Kidney glomerular epithelial cell (primary cell): Measurements from ENCODE around the gene BCL11A.

Experiments used
- DNase-seq: peaks from one replicate; lab custom pipeline; 2025; lab: John Stamatoyannopoulos, UW

The BCL11A gene

DNA sequence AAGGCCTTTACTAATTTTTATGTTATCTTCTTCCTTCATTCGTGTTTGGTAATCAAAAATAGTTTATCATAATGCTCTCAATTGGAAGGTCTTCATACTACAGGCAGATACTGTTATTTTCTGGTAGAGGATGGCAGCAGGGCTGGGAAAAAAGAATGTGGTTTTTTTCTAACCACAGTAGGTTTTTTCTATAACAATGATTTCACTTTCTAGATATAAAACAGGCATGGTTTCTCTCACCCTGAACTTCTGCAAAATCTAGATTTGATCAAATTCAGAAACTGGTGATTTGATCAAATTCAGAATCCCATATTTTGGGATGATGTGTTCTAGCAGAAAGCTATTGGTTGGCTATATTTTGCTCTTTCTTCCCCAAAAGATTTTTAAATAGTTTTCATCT is 27.6 kb downstream of the BCL11A start:
- DNase-seq = no peak

DNA sequence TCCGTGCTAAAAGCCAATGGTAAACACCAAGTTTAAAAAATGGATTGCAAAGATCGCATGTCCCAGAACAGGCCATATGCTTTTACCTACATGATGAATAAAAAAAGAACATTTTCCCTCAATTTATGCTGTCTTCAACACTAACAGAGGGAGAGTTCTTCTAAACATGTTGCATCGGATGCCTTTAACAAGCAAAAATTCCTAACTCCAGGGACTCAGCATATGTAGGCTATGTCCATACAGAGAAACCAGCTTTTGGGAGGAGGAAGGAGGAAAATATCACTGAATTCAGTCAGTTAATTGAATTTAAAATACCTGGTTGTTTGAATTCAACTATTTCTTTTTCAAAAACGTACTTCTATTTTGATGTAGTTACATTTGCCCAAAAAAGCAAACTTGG is 28.6 kb downstream of the BCL11A start:
- DNase-seq = no peak

DNA sequence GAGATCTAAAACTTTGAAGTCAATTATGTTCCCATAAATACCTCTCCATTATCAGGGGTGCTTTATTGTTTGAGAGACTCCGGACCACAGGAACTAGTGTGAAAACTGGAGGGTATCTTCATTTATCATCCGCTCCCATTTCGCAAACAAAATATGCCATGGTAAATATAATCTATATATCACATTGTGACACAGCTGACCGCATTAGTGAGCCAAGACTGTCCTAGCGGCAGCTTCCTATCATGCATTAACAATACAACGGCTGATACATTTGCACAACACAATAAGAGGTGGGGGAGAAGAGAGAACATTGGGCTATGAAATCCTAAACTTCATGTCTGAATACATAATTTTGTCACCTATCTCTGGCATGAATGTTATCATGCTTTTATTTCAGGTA is 29.5 kb downstream of the BCL11A start:
- no peak for DNase-seq

- no peak for DNase-seq
Observed at GRCh38 chr2:60522462-60522861, 31.0 kb downstream of the BCL11A start.

- no peak for DNase-seq
Observed at GRCh38 chr2:60521626-60522025, 31.8 kb downstream of the BCL11A start.

DNA sequence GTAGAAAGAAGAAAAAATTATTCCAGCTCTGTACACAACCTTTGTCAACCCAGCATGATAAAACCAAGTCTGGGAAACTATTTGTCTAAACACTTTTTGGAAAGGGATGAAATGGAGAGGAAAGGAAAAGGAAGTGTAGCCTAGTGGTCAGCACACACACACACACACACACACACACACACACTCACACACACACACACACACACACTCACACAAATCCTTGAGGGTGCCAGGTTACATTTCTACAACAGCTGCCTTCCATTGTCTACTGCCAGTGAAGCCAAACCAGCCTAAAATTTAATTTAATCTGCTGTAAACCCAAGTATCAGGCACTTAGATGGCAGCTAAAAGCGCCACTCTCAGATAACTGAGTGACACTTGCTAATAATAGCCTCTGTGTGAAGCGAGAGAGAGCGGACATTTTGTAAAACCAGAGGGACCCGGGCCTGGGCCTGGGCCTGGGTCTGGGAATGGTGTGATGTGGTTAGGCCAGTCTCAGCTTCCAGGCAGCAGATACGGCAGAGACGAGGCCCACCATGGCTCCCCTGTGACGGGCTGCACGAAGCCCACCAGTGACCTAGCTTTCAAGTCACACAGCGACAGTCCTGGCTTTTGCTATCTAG is 32.4 kb downstream of the BCL11A start:
- no peak for DNase-seq

DNA sequence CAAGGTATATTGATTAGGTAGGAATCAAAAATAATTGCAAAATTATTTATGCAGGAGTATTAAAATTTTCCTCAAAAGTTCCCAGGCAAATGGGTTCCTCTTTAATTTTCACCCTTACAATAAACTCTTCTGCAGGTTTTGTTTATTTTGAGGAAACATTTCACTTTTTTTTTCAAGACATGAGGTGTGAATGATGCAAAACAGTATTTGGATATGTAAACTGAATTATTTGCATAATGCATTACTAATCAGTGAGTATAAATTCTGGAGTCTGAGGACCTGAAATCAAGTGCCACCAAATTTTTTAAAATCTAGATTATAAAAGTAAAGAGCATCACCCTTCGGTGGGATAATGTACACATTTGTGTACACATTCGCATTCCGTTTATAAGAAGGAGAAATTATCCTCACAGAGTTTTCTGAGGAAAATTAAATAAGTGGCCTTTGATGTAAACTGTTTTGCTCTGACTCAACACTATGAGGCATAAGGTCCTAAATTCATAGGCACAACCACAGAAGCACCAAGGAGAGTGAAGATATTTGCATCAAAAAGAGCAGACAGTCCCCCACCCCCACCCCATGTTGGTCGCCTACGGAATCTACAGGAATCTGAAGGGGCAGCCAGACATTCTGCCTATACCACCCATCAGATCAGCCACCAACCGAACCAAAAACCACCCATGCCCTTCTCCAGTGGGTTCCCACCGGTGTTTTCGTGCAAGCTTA is 33.1 kb downstream of the BCL11A start:
- no peak for DNase-seq

GRCh38 chr2:60519231-60519863 is 34.1 kb downstream of the BCL11A start:
- DNase-seq = peak; percentile 15

DNA sequence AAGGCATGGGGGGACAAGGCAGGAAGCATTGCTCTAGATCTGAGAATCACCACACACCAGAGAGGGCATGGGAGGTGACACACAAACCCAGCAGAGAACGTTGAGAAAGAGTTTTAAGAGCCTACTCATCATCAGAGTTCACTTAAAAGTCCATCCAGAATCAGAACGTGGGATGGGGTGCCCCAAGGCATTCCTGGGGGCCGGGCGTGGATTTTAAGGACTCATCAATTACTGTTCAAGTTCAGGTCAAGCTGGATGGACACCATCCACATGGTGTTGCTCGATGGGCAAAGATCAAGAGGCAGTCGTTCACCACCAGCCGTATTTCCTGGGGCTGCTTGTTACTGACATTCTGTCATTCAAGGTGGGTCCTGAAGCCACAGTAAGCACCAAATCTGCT is 34.9 kb downstream of the BCL11A start:
- no peak for DNase-seq

GRCh38 chr2:60517446-60517845 is 36.0 kb downstream of the BCL11A start:
- no peak for DNase-seq

DNA sequence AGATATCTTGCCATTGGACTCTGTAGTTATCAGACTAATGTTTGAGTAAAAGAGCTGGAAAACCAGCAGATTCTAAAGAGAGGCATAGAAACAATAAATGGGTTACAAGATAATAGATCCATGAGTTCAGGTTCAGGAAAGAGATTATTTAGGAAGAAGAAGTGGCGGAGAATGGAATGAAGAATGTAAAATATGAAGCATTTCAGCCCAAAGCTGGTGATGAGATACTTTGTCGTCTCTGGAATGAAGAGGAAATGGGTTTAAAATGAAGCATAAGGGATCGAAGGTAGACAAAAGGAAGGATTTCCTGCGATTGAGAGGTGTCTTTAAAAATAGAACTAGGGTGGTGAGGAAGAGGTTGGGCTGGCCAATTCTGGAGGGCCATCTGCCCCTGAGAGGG is 36.6 kb downstream of the BCL11A start:
- DNase-seq = no peak

DNA sequence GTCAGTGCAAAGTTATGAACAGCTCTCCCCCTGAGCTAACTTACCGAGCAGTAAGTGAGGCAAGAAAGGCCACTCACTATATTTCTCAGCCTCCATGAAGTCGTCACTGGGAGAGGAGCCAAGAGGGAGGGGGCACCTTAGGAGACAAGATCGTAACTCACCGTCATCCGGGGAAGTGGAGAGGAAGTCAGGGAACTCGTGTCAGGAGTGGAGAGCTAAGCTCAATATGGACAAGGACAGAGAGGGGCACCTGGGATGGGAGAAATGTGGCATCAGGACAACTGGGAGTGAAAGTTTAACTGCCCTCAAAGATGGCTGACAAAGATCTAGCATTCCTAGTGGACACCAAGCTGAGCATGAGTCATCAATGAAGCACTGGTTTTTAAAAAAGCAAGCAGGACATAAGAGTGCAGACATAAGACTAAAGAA is 37.1 kb downstream of the BCL11A start:
- no peak for DNase-seq

- DNase-seq = peak; percentile 55
Observed at GRCh38 chr2:60515721-60516226, 37.7 kb downstream of the BCL11A start.

GRCh38 chr2:60513996-60514395 is 39.5 kb downstream of the BCL11A start:
- no peak for DNase-seq

GRCh38 chr2:60513191-60513590 is 40.3 kb downstream of the BCL11A start:
- DNase-seq = no peak

DNA sequence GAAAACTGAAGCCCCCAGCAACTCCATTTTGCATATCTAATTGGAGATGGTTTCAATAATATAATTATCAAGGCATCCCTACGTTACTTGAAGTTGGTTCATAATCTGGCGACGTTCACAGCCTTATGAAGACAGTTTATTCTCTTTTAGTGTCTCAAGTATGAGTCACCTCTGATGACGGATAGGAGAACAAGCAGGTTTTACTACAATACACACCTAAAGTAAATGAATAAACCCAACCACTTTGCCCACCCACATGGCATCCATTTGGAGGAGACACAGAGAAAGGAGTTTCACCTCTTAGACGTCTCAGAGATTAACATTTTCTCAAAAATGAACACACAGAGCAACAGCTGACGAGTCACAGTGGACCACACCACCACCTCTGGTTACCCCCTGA is 40.8 kb downstream of the BCL11A start:
- no peak for DNase-seq

DNA sequence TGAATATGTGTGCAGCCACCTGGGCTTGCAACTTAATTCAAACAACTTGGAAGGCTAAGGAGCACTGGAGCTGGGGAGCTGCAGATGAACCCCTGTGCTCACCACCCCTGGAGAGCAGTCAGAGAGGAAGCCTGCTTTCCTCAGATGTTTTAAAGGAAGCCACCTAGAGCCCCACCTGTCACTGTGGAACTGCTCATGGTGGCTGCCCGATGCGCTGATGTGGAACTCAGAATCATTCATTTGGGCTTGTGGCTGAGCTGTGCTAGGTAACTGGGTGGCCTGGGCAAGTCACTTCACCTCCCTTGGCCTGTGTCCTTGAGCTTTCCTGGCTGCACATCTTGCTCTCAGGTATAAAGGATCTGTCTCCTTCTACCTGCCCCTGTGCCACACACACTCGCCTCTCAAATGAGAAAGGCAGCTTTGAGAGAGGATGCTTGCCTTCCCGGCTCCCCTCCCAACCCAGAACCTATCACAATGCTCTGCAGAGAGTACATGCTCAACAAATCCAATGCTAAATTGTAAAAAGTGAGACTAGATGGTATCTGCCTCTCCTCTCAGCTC is 41.3 kb downstream of the BCL11A start:
- DNase-seq = no peak

- no peak for DNase-seq
Observed at GRCh38 chr2:60510713-60511112, 42.7 kb downstream of the BCL11A start.

- no peak for DNase-seq
Observed at GRCh38 chr2:60509066-60509465, 44.4 kb downstream of the BCL11A start.

- no peak for DNase-seq
Observed at GRCh38 chr2:60508339-60508917, 45.0 kb downstream of the BCL11A start.

- no peak for DNase-seq
Observed at GRCh38 chr2:60507211-60507965, 46.1 kb downstream of the BCL11A start.

GRCh38 chr2:60505880-60506260 is 47.6 kb downstream of the BCL11A start:
- no peak for DNase-seq
